ENCODE results near the gene POP4. TPM values are rescaled to one million over a fixed set of nuclear protein-coding genes. Genes with fewer than 3 reads are reported as not detected.
"Not testable (repeated sequence)": the region's sequence is repeated elsewhere in the genome, so short reads cannot be mapped to it uniquely, and the experiment has no call there.

POP4 gene
- 10 to 100 TPM; 62.1 to 94.2 TPM for total RNA-seq

DNA sequence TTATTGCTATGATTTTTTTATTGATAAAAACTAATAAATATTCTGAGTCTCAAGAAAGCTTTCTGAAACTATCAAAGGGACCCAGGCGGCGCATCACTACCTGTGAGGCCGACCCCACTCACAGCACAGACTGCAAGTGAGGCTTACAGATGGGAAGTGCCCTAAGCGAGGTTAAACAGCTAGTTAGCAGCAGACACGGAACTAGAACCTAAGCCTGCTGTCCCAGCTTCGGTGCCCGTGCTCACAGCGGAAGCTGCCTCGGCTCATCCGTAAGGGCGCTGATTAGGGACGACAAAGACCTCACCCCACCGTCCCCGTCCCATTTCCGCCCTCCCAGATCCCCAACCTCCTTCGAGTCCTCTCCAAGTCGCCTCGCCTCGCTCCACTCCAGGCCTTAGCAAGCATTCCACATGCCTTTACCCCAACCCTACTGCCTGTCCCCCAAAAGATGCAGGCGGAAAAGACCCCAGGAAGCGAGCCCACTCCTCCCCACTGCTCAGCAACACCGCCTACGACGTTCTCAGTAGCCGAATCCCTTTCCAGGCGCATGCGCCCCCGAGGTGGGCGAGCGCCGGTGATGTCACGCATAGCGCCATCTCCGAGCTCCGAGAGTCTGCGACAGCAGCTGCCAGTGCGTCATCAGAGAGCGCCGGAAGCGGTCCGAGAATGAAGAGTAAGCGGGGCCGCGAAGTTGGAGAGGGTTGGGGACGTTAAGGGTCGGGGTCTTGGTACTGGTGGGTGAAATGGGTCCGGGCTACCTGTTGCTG, at the start of gene POP4:
Gene POP4 (plus strand): TSS at position 631 of the 767 bp plus-strand sequence. CDS start 36 bp downstream, at position 667.
- peak; percentile 96 for DNase-seq (ENCODE audit: low spot score)
- Histone ChIP-seq H3K9me3 (no peaks in the 10 kb centered on the region), H3K27me3 (replicated peaks; ENCODE audit: insufficient read depth) (no peaks in the 10 kb centered on the region), H3K4me1 (replicated peaks) (peaks cover 4% of the 10 kb centered on the region), H3K4me3 (peak within 1 kb of the TSS; percentile 85 to 91), H3K27ac (peak within 1 kb of the TSS; percentile 93 to 97), H3K36me3 (no peaks in the 10 kb centered on the region)
- peak; percentile 96 for TF ChIP-seq POLR2A (IDR thresholded peaks at IDR 0.05)
- TF ChIP-seq POLR2AphosphoS5 (IDR thresholded peaks at IDR 0.05), result peak; percentile 100
- TF ChIP-seq, protein P1, sequence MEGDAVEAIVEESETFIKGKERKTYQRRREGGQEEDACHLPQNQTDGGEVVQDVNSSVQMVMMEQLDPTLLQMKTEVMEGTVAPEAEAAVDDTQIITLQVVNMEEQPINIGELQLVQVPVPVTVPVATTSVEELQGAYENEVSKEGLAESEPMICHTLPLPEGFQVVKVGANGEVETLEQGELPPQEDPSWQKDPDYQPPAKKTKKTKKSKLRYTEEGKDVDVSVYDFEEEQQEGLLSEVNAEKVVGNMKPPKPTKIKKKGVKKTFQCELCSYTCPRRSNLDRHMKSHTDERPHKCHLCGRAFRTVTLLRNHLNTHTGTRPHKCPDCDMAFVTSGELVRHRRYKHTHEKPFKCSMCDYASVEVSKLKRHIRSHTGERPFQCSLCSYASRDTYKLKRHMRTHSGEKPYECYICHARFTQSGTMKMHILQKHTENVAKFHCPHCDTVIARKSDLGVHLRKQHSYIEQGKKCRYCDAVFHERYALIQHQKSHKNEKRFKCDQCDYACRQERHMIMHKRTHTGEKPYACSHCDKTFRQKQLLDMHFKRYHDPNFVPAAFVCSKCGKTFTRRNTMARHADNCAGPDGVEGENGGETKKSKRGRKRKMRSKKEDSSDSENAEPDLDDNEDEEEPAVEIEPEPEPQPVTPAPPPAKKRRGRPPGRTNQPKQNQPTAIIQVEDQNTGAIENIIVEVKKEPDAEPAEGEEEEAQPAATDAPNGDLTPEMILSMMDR (IDR thresholded peaks at IDR 0.05), result peak in 2 of 4 experiments; percentile 33 to 36
- intact Hi-C loops (cut with DNase I), result loop anchor here (10.0 kb wide), 1 partner anchor 239 kb away; no protein-coding TSS in a partner anchor
- WGBS, result under 1% methylated on average over 47 of the region's 47 CpGs

GRCh38 chr19:29559110-29559509, 47.0 kb upstream of the POP4 start:
- H3K4me3 ChIP-seq; DNase-seq (ENCODE audit: low spot score); H3K9me3 ChIP-seq; intact Hi-C loops (cut with DNase I); H3K4me1 ChIP-seq (replicated peaks); H3K27me3 ChIP-seq (replicated peaks; ENCODE audit: insufficient read depth); H3K36me3 ChIP-seq; H3K27ac ChIP-seq: not testable (repeated sequence)
- WGBS, result 83% methylated on average over 2 of the region's 2 CpGs

- intact Hi-C loops (cut with DNase I), result no loop called here
- no peak for TF ChIP-seq POLR2AphosphoS5 (IDR thresholded peaks at IDR 0.05)
- TF ChIP-seq, protein P1 (IDR thresholded peaks at IDR 0.05), result no peak
- no peak for TF ChIP-seq POLR2A (IDR thresholded peaks at IDR 0.05)
- Histone ChIP-seq H3K9me3 (no peaks in the 10 kb centered on the region), H3K27ac (no peak overlapping the region), H3K4me3 (no peak overlapping the region), H3K36me3 (no peaks in the 10 kb centered on the region), H3K27me3 (replicated peaks; ENCODE audit: insufficient read depth) (no peaks in the 10 kb centered on the region), H3K4me1 (replicated peaks) (no peaks in the 10 kb centered on the region)
- WGBS, result 87% methylated on average over 4 of the region's 4 CpGs
- no peak for DNase-seq (ENCODE audit: low spot score)
Observed at GRCh38 chr19:29559743-29560142, 46.3 kb upstream of the POP4 start.

- no peak for DNase-seq (ENCODE audit: low spot score)
- no peaks in the 10 kb centered on the region for H3K27me3 ChIP-seq (replicated peaks; ENCODE audit: insufficient read depth)
- no peaks in the 10 kb centered on the region for H3K36me3 ChIP-seq
- 75% methylated on average over 6 of the region's 6 CpGs for WGBS
- no peak overlapping the region for H3K4me3 ChIP-seq
- intact Hi-C loops (cut with DNase I), result no loop called here
- H3K9me3 ChIP-seq, result no peaks in the 10 kb centered on the region
- H3K27ac ChIP-seq, result no peak overlapping the region
- H3K4me1 ChIP-seq (replicated peaks), result no peaks in the 10 kb centered on the region
- TF ChIP-seq POLR2A (IDR thresholded peaks at IDR 0.05) (no peak), POLR2AphosphoS5 (IDR thresholded peaks at IDR 0.05) (no peak)
- TF ChIP-seq, protein P1 (IDR thresholded peaks at IDR 0.05), result no peak
Observed at GRCh38 chr19:29560313-29561075, 45.6 kb upstream of the POP4 start.

DNA sequence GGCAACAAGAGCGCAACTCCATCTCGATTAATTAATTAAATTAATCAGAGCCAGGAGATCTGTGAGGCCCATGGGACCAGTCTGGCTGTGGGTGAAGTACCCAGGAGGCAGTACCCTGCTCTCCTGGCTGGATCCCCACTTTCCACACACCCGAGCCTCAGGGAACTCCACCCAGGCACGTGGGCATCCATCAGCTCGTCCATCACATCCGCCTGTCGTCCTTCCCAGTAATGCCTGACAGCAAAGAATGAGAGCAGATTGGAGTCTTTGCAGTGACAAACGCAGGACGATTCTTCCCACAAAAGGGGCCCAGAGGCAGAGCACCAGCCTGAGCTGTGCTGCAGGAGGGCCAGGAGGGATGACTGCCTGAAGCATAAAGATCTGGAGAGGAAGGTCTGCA, 44.5 kb upstream of the POP4 start:
- no peaks in the 10 kb centered on the region for H3K27me3 ChIP-seq (replicated peaks; ENCODE audit: insufficient read depth)
- TF ChIP-seq POLR2AphosphoS5 (IDR thresholded peaks at IDR 0.05), result no peak
- TF ChIP-seq, protein P1 (IDR thresholded peaks at IDR 0.05), result no peak
- no peak for TF ChIP-seq POLR2A (IDR thresholded peaks at IDR 0.05)

More for the DNA sequence above, 44.5 kb upstream of the POP4 start:
- Histone ChIP-seq H3K27ac (no peak overlapping the region), H3K9me3 (no peaks in the 10 kb centered on the region), H3K36me3 (no peaks in the 10 kb centered on the region), H3K4me3 (no peak overlapping the region), H3K4me1 (replicated peaks) (no peaks in the 10 kb centered on the region)
- no peak for DNase-seq (ENCODE audit: low spot score)
- WGBS, result 83% methylated on average over 9 of the region's 9 CpGs
- intact Hi-C loops (cut with DNase I), result no loop called here
